Measurements from ENCODE around the gene INAVA.
"Not testable (repeated sequence)": the region's sequence is repeated elsewhere in the genome, so short reads cannot be mapped to it uniquely, and the experiment has no call there.

Gene INAVA

DNA sequence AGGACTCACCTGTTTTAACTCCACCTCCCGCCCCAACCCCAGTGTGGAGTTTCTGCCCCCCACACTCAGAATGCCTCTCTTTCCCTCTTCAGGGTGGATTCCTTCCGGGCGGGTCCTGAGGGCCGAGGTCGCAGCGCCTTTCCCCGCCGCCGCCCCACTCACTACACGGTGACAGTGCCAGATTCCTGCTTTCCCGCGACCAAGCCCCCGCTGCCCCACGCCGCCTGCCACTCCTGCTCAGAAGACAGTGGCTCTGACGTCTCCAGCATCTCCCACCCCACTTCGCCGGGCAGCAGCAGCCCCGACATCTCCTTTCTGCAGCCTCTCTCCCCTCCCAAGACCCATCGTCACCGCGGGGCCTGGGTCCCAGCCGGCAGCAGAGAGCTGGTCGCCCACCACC, 16.7 kb downstream of the INAVA start:
- no peaks in the 10 kb centered on the region for H3K36me3 Mint-ChIP-seq
- no peak overlapping the region for H3K4me3 Mint-ChIP-seq
- no peaks in the 10 kb centered on the region for H3K9me3 Mint-ChIP-seq
- no peak overlapping the region for H3K27ac Mint-ChIP-seq
- DNase-seq = no peak
- CTCF ChIA-PET = no interaction called here
- peaks cover 40% of the 10 kb centered on the region for H3K27me3 Mint-ChIP-seq
- H3K4me1 Mint-ChIP-seq = peaks cover 3% of the 10 kb centered on the region

DNA sequence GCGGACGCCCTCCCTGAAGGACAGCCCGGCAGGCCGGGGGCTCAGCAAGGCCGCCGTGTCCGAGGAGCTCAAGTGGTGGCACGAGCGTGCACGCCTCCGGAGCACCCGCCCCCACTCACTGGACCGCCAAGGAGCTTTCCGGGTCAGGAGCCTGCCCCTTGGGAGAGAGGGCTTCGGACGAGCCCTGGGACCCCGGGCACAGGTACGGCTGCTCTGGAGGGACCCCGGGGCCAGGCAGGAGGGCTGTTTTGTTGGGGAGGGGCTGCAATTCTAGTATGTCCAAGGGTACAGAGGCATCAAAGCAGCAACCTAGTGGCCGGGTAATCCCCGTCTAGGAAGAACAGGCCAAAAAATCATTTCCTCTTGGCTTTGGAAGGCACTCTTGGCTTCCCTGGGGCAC, 17.2 kb downstream of the INAVA start:
- H3K36me3 Mint-ChIP-seq, H3K9me3 Mint-ChIP-seq, H3K4me1 Mint-ChIP-seq, CTCF ChIA-PET, DNase-seq, H3K27ac Mint-ChIP-seq, H3K4me3 Mint-ChIP-seq: not testable (repeated sequence)
- peaks cover 45% of the 10 kb centered on the region for H3K27me3 Mint-ChIP-seq

DNA sequence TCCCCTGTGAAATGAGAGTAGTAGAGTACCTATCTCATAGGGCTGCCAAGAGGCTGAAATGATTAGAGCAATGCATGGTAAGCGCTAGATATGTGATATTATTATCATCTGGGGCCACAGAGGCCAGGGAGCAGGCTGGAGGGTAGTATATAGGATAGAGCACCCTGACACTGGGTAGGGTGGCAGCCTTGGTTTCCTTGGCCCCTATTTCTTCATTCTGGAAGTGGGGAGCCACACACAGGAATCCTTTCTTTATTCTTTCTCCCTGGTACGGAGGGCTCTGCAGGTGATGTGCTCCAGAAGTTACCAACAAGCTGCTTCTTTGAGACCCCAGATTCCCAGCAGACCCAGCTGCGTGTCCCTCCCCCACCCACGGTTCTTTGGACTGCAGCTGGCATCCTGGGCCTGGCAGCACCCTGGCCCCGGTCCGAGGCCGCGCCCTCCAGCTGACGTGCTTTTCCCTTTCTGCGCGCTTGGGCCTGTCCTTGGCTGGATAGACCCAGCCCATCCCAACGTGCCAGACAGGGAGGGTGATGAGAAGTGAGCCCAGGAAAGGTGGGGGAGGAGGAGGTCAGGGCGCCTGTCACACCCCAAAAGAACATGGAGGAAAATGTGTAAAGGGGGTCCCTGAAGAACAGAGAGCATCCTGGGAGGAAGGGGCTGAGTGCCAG, 18.2 kb downstream of the INAVA start:
- Mint-ChIP-seq H3K27ac (no peak overlapping the region), H3K9me3 (no peaks in the 10 kb centered on the region), H3K36me3 (no peaks in the 10 kb centered on the region), H3K27me3 (peaks cover 47% of the 10 kb centered on the region), H3K4me3 (no peak overlapping the region), H3K4me1 (no peaks in the 10 kb centered on the region)
- CTCF ChIA-PET = no interaction called here
- DNase-seq = no peak

DNA sequence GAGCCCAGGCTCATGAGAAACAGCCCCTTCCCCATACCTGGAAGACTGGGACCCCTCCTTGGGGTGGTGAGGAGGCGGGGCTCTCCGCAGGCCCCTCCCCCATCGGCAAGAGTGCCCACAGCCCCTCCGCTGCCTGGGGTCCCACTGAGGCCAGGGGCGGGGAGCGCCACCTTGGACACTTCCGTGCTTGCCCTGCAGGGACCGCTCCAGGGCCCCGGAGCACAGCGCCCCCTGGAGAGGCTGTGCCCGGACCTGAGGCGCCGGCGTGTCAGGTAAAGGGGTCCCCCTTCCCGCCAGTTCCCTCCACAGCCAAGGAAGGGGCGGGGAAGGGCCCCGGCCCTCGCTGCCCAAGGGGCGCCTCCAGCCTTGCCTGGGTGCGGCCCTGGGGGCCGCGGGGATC, 21.5 kb downstream of the INAVA start:
- Mint-ChIP-seq H3K9me3 (no peaks in the 10 kb centered on the region), H3K27me3 (peaks cover 50% of the 10 kb centered on the region), H3K36me3 (no peaks in the 10 kb centered on the region), H3K4me1 (no peaks in the 10 kb centered on the region), H3K27ac (no peak overlapping the region), H3K4me3 (no peak overlapping the region)
- CTCF ChIA-PET = no interaction called here
- no peak for DNase-seq

DNA sequence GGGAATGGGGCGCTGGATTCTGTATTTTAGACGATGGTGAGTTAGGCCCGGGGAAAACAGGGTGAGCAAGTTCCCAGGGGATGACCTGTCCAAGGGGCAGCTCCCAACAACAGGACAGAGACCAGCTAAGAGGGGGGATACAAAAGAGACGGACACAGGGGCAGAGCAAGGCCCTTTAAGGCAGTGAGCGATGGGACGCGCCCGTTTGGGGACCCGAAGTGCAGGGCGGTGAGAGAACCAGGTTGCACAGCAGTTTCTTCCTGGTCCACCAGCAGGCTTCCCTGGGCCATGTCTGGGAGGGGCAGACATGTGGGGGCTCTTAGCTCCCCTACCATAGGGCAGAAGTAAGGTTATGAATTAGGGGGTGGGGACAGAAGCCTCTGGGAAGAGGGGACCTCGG, 22.0 kb downstream of the INAVA start:
- Mint-ChIP-seq H3K9me3 (no peaks in the 10 kb centered on the region), H3K36me3 (no peaks in the 10 kb centered on the region), H3K27ac (no peak overlapping the region), H3K4me1 (no peaks in the 10 kb centered on the region), H3K4me3 (no peak overlapping the region), H3K27me3 (peaks cover 47% of the 10 kb centered on the region)
- CTCF ChIA-PET = no interaction called here
- DNase-seq = no peak

DNA sequence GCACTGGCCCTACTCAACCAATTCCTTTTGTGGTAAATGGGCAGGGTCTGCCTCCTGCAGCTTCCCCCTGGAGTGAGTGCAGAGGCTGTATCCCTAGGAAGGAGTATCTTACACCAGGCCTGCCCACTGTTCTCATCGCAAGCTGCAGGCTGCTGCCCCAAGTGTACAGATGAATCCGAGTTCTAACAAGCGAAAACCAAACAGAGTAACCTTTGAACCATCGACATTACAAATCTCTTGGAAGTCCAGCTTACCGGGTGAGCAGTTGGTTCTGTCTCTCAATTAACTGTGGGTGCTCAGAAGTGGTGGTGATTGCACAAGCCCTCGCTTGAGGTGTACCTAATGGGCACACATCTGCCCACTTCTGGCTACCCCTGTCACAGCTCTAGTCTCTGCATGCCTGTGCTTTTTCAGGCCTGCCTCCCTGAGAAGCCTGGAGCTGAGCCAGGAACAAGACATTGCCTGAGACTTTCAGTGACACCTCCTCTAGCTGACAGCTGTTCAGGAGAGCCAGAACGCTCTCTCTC, 22.7 kb downstream of the INAVA start:
- no peaks in the 10 kb centered on the region for H3K4me1 Mint-ChIP-seq
- CTCF ChIA-PET = interaction anchor here (0.7 kb wide), 2 partner anchors 50 to 218 kb away, joined by 3 read pairs; no protein-coding TSS in a partner anchor
- H3K27me3 Mint-ChIP-seq = peaks cover 49% of the 10 kb centered on the region
- H3K36me3 Mint-ChIP-seq = no peaks in the 10 kb centered on the region
- H3K4me3 Mint-ChIP-seq = no peak overlapping the region
- no peaks in the 10 kb centered on the region for H3K9me3 Mint-ChIP-seq
- H3K27ac Mint-ChIP-seq = no peak overlapping the region
- no peak for DNase-seq

DNA sequence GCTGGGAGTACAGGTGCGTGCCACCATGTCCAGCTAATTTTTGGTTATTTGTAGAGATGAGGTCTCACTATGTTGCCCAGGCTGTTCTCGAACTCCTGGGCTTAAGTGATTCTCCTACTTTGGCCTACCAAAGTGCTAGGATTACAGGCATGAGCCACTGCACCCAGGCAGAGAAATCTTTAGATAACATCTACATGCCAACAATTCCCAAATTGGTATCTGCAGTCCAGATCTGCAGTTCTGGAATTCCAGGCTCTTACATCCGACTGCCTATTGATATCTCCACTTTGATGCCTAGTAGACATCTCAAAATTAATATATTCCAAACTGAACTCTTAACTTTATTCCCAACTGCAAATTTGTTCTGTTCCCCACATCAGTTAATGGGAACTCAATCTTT, 23.3 kb downstream of the INAVA start:
- DNase-seq = no peak
- H3K27ac Mint-ChIP-seq = no peak overlapping the region
- no peak overlapping the region for H3K4me3 Mint-ChIP-seq
- CTCF ChIA-PET = interaction anchor here (0.7 kb wide), 2 partner anchors 51 to 217 kb away, joined by 3 read pairs; no protein-coding TSS in a partner anchor
- no peaks in the 10 kb centered on the region for H3K4me1 Mint-ChIP-seq
- no peaks in the 10 kb centered on the region for H3K9me3 Mint-ChIP-seq
- peaks cover 44% of the 10 kb centered on the region for H3K27me3 Mint-ChIP-seq
- H3K36me3 Mint-ChIP-seq = no peaks in the 10 kb centered on the region

DNA sequence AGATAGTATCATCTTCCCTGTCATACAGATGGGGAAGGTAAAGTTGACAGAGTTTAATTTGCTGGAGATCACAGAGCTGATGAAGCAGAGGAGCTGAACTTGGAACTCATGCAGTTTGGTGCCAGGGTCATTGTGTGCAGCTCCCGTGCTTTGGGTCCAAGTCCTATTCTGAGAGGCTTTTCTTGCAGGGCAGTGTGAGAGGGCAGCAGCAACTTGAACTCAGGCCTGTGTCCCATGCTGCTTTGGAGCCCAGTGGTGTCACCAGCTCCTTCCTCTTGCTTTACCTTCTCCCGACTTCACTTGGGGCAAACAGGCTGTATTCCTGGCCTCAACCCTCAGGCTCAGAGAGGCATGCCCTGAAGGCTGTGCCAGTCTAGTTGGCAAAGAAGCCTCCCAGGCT, 24.7 kb downstream of the INAVA start:
- Mint-ChIP-seq H3K9me3 (no peaks in the 10 kb centered on the region), H3K4me3 (no peak overlapping the region), H3K27me3 (peaks cover 41% of the 10 kb centered on the region), H3K4me1 (no peaks in the 10 kb centered on the region), H3K36me3 (no peaks in the 10 kb centered on the region), H3K27ac (no peak overlapping the region)
- CTCF ChIA-PET = interaction anchor here (0.6 to 1.3 kb wide), 2 partner anchors 14 to 342 kb away, joined by 3 to 4 read pairs; no protein-coding TSS in a partner anchor
- no peak for DNase-seq

DNA sequence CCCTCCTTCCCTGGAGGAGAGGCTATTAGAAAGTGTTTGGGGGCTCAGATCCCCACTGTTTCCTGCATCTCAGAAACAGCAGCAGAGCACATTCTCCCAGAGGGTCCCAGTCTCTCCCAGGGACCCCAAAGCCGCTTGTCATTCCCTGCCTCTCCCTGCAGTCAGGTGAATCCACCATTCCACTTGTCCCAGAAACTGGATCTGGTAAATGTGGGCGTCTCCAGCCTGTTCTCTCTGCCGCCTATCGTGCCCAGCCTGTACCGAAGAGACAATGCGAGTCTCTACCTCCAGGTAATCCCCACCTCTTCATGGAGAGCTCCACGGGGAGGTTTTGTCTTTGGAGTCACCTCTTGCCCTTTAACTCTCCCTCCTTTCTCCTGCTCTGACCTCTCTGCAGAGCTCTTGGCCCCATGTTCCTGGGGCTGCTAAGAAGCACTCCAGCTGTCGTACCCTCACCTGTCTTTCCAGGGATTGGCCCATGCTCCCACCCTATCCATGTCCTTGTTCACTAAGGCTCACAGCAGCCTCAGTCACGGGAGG, 26.9 kb downstream of the INAVA start:
- CTCF ChIA-PET = no interaction called here
- Mint-ChIP-seq H3K4me3 (no peak overlapping the region), H3K36me3 (no peaks in the 10 kb centered on the region), H3K9me3 (no peaks in the 10 kb centered on the region), H3K27ac (no peak overlapping the region), H3K4me1 (peaks cover 3% of the 10 kb centered on the region), H3K27me3 (peaks cover 48% of the 10 kb centered on the region)
- no peak for DNase-seq

DNA sequence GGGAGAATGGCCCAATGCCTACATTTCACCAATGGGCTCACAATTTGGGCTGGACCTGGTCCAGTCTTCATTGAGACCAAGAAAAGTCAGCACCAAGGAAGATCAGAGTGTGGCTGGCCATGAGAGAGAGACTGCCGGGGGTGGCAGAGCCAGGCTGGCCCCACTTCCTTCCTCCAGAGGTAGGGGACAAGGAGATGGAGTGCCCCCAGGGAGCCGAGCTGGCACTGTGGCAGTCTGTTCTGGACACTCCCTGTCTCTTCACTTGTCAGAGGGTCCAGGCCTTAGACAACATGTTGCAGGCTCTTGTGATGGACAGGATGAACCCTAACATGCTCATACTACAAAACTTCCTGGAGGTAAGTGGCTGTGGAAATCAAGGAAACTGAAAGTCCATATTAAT, 27.7 kb downstream of the INAVA start:
- Mint-ChIP-seq H3K9me3 (no peaks in the 10 kb centered on the region), H3K4me3 (no peak overlapping the region), H3K27me3 (peaks cover 43% of the 10 kb centered on the region), H3K27ac (no peak overlapping the region), H3K36me3 (no peaks in the 10 kb centered on the region), H3K4me1 (peaks cover 3% of the 10 kb centered on the region)
- CTCF ChIA-PET = no interaction called here
- no peak for DNase-seq

DNA sequence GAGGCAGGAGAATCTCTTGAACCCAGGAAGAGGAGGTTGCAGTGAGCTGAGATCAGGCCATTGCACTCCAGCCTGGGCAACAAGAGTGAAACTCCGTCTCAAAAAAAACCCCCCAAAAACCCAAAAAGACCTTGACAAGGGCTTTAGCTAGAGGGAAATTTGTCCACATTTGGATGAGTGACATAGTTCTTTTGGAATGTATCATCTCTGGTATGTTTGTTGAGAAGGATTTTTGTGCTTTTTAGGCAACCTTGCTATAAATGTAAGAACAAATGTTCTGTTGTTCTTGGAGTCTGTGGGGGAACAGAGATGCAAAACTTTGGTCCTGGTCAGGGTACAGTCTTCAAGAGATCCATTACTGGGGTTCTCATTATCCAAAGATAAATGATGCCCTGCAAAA, 28.9 kb downstream of the INAVA start:
- Mint-ChIP-seq H3K4me1 (peaks cover 3% of the 10 kb centered on the region), H3K36me3 (no peaks in the 10 kb centered on the region), H3K27me3 (peaks cover 42% of the 10 kb centered on the region), H3K4me3 (no peak overlapping the region), H3K9me3 (no peaks in the 10 kb centered on the region), H3K27ac (no peak overlapping the region)
- DNase-seq = no peak
- CTCF ChIA-PET = no interaction called here

DNA sequence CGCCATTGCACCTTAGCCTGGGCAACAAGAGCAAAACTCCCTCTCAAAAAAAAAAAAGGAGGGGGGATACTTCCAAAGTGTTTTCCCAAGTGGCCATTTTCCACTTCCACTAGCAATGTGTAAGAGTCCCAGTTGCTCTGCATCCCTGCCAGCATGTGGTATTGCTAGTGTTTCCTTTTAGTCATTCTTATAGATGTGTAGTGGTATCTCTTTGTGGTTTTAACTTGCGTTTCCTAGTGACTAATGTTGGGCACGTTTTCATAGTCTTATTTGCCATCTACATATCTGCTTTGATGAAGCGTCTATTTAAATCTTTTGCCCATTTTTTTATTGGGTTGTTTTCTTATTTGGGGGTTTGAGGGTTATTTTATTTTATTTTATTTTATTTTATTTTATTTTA, 31.1 kb downstream of the INAVA start:
- Mint-ChIP-seq H3K9me3 (peaks cover under 1% of the 10 kb centered on the region), H3K4me1 (peaks cover 9% of the 10 kb centered on the region), H3K27me3 (peaks cover 40% of the 10 kb centered on the region), H3K4me3 (no peak overlapping the region), H3K36me3 (no peaks in the 10 kb centered on the region), H3K27ac (no peak overlapping the region)
- DNase-seq = no peak
- CTCF ChIA-PET = no interaction called here

DNA sequence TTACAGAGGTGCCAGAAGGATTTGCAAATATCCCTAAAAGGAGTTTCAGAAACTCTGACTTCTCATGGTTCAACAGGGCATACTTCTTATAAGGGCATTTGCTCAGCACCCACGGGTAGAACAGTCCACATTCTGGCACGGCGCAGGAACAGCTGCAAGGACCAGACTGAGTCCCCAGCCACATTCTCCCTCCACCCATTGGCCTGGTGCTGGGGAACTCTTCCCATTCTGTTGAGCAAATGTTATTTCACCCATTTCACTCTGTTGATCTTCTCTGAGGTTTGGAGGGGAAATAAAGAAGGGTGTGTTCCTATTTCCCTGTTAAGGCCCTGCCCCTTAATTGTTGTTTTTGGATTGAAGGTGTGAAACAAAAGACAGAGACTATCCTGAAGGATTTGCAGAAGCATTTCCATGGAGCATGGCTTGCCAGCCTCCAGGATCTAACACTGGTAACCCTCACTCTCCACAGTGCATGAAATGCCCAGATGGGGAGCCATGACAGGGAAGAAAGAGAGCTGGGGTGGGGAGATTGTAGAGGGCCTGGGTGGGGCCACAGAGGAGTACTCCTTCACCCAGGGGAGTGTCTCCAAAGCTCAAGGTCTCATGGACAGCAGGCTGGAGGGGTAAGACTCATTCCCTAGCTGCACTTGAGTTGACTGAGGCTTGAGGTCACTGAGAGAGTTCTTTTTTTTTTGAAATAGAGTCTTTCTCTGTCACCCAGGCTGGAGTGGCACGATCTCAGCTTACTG, 35.0 kb downstream of the INAVA start:
- Mint-ChIP-seq H3K36me3 (no peaks in the 10 kb centered on the region), H3K27me3 (peaks cover 37% of the 10 kb centered on the region), H3K27ac (no peak overlapping the region), H3K9me3 (peaks cover 6% of the 10 kb centered on the region), H3K4me3 (no peak overlapping the region), H3K4me1 (peaks cover 9% of the 10 kb centered on the region)
- DNase-seq = no peak
- CTCF ChIA-PET = no interaction called here

DNA sequence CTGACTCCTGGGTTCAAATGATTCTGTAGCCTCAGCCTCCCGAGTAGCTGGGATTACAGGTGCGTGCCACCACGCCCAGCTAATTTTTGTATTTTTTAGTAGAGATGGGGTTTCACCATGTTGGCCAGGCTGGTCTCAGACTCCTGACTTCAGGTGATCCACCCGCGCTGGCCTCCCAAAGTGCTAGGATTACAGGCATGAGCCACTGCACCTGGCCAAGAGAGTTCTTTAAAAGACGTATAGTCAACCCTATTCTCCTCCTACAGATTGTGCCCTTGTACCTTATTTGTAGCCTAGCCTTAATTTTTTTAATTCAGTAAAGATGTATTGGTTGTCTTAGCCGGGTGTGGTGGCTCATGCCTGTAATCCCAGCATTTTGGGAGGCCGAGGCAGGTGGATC, 35.6 kb downstream of the INAVA start:
- H3K27ac Mint-ChIP-seq, H3K9me3 Mint-ChIP-seq, DNase-seq, H3K4me3 Mint-ChIP-seq, H3K4me1 Mint-ChIP-seq, H3K36me3 Mint-ChIP-seq, CTCF ChIA-PET: not testable (repeated sequence)
- peaks cover 43% of the 10 kb centered on the region for H3K27me3 Mint-ChIP-seq

DNA sequence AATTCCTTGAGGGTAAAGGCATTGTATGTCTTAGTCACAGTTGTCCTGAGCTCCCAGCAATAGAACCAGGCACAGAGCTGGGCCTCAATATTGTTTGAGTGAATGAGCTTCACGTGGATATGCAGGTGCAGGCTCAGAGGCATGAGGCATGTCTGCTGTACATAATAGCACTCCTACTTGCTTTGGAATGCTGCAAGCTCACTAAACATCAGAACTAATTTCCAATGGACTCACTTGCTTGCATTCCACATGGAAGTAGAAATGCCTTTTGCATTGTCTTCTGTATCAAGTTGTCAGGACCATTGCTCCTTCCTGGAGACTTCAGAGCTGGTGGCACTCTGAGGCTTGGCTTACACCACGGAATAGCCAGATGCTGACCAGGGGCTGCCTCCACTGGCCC, 37.1 kb downstream of the INAVA start:
- Mint-ChIP-seq H3K27ac (no peak overlapping the region), H3K9me3 (peaks cover 6% of the 10 kb centered on the region), H3K36me3 (no peaks in the 10 kb centered on the region), H3K27me3 (peaks cover 36% of the 10 kb centered on the region), H3K4me3 (no peak overlapping the region), H3K4me1 (peaks cover 7% of the 10 kb centered on the region)
- CTCF ChIA-PET = no interaction called here
- DNase-seq = no peak

All from activated naive CD4-positive, alpha-beta T cell treated with anti-CD3 and anti-CD28 coated beads, Interleukin-2, amount 10 ng/mL, durations not matched to agents 7 days and 5 days (primary cell).